Activated CD4-positive, CD25-positive, alpha-beta regulatory T cell (primary cell): ENCODE measurements around the gene TBC1D20.

ENCODE experiments used
- DNase-seq, 4 experiments: peaks; one replicate each; lab custom pipeline; 2025; lab: John Stamatoyannopoulos, UW

Gene TBC1D20

DNA sequence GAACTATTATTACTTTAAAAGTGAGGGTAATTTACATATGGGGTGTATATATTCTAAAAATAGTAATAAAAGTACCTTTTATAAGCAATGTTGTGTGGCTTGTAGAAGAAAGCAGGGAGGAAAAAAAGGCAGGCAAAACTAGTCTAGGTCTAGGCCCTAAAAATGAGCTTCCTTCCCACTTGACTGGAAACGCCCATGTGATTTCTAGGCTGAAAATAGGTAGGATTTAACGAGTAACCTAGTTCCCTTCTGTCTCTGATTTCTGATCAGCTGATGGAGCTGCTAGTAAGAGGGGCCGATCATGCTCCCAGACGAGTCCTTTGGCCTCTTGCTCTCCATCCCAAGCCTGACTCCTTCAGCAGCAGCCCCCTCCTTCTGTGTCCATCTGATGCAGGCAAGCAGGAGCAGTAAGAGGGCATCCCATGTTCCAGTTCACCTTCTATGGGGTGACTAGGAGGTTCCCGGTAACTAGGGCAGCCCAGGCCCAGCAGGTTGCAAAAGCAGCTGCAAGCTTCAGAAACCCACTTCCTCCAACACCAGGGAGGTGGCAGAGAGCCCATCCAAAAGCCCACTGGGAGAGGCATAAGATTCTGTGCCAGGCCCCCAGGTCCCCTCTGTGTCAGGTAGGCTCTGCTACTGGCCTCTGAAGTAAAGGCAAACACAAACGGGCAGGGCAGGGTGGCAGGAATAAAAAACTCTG is 24.4 kb downstream of the TBC1D20 start:
- no peak for DNase-seq

DNA sequence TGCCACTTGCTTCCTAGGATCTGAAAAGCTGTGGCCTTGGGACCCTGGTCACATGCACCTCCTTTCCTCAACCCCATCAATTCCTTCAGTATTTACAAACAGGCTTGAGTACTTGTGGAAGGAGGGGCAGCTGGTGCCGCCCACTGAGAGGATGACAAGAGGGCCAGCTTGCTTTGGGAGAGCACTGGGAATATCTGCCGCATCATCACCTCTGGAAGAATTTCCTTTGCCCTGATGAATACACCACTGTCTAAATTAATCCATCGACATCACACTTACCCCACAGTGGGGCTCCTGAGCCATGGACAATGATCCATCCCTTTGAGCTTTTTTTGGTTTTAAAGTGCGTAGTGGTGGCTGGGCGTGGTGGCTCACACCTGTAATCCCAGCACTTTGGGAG is 25.9 kb downstream of the TBC1D20 start:
- no peak for DNase-seq

DNA sequence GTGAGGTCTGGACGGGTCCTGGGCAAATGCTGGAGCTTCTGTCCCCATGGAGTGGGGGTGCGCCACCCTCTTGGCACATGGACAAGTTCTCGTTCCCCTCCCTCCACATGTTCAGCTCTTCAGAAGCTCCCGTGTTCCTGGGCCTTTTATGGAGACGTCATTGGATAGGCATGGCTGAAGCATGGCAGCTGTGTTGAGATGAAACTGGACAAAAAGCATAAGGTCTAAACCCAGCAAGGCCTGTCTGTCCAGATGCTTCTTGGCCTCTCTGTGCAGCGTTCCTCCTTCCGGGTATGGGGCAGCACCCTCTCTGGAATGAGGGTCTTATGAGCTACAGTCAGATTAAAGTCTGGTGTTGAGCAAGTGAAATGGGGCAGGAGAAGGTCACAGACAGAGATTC is 26.8 kb downstream of the TBC1D20 start:
- no peak for DNase-seq

DNA sequence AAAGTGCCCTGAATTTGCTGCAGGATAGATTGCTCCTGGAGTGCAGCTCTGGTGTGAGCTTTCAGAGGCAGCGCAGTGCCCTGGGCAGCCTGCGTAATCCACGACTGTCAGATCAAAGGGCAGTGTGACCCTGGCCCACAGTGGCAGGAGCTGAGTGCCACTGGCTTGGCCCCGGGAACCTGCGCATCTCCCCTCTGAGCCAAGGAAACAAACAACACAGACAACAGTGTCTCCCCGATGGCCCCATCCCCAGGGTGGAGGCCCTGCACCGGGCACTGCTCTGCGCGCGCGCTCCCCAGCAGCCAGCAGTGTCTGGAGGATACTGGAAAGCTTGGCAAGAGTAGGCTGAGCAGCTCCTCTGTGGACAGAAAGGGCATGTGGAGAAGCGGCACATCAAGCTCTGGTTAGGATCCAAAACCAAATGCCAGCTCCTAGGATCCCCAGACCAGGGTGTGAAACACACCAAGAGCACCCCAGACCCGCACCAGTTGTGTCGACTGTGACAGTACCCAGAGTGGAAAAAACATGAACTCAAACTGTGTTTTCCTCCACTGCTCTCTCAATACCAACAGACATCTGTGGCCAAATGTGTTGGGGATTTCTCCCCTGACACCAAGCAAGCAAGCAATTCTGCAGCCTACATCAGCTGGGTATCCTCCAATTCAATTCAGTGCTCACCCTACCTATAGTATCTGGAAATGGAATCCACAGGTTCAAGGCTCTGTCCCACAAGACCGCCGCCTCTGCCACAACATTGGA is 27.5 kb downstream of the TBC1D20 start:
- DNase-seq, result no peak

DNA sequence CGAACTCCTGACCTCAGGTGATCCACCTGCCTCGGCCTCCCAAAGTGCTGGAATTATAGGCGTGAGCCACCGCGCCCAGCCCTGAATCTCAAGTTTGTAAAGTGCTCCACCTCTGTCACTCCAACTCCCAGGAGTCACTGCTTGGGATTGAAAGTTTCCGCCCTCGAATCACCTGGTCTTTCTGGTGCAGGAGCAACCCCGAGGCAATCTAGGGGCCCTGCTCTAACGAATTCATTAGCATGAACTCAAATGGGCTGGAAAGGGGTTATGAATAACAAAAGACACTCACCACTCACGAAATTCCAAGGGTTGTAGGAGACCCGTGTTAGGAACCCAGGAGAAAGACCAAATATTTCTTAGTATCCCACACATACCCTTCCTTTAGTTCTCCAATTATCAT is 28.1 kb downstream of the TBC1D20 start:
- DNase-seq, result no peak

DNA sequence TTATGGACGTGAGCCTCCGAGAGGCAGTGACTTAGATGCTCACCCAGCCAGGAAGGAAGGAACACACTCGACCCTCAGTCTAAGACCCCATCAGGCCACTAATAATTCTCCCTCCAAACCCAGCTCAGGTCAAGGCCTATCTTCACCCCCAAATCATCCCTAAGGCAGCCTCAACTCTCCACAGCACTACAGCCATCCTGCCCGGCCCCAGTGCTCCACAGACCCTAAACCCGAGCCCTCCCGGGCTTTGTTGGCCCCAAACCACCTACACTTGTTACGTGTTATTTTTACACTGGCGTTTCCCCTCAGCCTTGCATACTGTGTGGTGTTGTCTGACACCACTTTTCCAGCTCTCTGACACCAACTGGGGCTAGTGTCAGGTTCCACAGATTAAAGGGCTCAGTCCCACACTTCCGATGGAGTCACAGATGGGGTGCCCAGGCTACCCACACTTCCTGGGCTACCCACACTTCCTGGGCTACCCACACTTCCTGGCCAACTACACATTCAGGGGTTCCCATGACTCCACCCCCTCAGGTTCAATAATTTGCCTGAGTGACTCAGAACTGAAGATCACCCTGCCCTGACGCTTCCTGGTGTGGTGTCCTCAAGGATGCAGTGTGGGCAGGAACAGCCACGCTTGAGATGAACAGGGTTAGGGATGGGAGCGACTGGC is 28.9 kb downstream of the TBC1D20 start:
- DNase-seq, result no peak

DNA sequence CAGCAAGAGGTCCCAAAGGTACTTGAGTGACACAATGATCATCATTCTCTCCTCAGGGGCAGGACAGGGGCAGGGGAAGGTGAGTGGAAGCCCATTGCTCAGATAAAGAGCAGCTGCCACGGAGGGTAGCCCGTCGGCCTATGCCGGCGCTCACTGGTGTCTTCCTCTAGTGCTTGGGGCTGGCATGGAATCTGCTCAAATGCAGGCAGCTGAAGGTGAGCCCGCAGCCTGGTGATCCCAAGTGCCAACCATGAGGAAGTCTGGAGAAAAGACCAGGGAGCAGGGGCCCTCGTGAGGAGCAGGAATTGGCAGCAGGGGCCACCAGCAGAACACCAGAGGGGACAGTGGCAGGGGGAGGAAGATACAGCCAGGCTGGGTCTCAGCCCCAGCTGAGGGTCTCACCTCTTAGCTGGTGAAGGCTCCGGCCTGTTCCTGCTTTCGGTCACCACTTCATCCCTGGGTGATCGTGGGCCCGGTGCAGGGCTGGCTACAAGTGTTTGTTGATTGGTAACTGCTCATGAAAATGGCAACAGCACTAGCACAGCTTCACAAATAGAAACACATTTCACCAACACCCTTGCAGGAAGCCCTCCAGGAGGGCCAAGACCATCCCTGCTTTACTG is 29.5 kb downstream of the TBC1D20 start:
- no peak for DNase-seq

DNA sequence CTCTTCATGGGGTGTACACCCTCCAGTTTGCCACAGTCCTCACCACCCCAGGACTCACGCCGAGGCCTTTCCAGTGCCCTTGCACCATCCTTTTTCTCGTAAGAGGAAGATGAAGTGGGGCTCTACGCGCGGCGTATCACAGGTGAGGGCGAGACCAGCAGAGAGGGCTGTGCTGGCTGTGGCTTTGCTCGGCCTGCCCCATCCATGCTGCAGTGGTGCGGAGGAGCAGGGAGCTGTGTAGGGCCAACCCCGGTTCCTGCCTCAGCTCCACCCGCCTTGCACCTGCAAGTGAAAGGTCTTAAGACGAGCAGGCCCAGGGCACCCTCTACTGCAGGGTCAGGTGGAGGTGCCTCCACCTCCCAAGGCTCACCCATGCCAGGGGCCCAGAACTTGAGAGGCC is 30.1 kb downstream of the TBC1D20 start:
- DNase-seq, result no peak

DNA sequence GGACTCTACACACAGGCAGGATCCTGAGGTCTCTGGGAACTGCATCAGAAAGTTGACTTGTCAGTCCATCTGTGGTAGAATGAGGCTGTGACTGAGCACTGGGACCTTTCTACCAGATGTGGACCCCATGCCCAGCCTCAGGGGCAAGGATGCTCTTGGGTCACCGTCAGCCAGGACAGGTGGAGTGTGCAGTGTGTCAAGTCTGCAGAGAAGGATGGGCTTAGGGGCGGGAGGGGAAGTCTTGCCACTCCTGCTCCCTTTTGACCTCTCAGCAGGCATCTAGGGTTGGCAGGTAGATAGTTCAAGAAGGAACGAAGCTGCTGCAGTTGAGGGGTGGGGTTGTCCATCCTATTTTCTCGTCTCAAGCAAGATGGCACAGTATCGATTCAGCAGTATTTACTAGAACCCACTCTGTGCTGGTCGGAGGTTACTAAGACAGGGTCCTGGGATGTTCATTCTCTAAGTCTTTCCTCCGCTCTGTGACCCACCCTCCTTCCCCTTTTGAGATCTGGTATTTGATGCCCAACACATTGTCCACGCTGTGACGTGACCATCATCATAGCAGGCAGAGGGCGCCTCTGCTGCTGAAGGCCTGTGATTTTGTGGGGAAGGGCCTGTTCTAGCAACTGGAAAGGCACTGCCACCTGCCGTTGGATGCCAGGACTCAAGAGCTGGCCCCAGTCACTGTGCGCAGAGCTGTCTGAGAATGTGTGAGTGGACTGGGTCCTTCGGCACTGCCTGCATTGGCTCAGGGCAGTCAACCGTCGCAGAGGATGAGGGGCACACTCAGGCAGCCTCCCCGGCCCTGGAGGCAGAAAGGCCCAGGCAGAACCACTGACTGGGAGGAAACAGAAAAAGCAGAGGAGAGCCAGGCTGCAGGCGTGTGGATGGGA is 31.1 kb downstream of the TBC1D20 start:
- DNase-seq, result no peak

DNA sequence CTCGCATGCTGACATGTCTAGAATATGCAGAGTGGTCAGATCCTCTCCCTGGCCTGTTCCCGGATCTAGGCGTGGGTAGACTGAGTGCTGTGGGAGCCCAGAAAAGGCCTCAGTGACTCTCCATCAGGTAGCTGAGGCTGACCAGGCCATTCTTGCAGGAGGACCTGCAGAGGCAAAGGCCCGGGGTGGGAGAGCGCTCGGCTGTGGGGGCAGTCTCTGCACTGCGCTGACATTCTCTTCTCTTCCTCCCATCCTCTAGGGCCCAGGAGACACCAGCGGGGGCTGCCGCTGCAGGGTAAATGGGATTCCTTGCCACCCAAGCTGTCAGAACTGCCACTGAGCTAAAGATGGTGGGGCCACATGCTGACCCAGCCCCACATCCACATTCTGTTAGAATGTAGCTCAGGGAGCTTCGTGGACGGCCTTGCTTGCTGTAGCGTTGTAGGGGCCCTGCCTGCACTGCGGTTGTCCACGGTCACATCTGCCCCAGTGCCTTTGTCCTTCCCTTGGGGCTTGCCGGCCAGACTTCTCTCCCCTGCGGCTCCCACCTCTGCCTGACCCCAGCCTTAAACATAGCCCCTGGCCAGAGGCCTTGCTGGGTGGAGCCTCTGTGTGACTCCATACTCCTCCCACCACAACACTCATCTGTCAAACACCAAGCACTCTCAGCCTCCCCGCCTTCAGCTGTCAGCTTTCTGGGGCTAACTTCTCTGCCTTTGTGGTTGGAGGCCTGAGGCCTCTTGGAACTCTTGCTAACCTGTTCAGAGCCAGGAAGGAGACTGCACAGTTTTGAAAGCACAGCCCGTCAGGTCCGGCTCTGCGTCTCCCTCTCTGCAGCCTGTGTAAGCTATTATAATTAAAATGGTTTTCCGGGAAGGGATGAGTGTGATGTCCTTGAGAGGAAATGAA is 32.0 kb downstream of the TBC1D20 start:
- DNase-seq, result no peak

DNA sequence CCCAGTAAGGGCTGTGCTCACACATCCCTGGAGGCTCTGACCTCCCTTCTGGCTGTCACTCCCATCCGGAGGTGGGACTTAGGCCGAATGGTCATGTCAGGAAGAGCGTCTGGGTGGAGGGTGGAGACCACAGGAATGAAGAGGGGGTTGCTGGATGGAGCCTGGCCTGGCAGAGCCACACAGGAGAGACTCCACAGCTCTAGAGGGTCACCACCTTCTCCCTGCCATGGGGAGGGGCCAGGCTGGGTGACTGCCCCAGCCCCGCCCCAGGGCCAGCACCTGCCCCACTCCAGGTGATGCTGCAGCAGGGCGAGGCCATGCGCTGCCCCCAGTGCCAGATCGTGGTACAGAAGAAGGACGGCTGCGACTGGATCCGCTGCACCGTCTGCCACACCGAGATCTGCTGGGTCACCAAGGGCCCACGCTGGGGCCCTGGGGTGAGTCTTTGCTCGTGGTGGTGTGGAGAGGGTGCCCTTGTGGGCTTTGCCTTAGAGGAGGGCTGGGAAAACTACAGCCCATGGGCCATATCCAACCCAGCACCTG is 33.6 kb downstream of the TBC1D20 start:
- DNase-seq, result no peak

DNA sequence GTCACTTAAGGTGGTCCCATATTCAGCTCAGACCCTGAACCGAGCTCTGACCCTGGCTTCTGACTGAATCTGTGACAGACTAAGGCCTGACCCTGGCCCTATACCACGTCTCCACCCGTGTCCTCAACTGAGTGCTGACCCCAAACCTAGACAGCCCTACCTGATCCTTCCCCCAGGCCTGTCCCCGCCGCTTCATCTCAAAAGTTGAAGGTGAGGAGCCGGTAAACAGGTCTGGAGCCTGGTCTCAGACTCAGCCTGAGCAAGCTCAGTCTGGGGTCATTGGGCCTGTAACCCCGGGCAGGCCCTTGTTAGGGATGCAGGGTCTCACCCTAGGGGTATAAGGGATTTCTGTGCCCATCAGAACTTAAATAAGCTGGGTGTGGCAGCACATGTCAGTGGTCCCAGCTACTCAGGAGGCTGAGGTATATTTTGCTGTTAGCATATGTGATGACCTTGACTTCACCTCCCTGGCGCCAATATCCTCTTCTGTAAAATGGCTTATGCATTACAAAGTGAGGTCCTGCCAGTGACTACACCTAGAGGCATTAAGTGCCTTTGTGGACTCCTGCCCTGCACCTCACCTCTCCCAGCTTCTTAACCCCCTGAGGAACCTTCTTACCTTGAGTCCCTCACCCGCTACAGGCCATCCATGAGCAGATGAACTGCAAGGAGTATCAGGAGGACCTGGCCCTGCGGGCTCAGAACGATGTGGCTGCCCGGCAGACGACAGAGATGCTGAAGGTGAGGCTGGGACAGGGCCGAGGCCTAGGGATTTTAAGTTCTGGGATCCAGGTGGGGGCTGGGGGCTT is 34.3 kb downstream of the TBC1D20 start:
- DNase-seq, result no peak

DNA sequence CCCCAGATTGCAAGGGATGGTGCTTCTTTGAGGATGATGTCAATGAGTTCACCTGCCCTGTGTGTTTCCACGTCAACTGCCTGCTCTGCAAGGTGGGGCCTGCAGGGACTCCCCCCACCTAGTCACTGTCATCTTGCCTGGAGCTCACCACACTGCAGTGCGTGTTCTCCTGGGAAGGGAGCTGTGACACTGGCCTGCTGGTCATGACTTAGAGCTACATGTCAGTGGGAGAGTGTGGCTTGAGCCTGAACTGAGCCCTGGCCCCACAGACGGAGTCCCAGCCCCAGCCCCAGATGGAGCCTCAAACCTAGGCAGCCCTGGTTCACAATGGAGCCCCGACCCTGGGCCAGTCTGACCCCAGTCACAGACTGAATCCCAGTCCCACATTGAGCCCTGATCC is 34.9 kb downstream of the TBC1D20 start:
- DNase-seq, result no peak

DNA sequence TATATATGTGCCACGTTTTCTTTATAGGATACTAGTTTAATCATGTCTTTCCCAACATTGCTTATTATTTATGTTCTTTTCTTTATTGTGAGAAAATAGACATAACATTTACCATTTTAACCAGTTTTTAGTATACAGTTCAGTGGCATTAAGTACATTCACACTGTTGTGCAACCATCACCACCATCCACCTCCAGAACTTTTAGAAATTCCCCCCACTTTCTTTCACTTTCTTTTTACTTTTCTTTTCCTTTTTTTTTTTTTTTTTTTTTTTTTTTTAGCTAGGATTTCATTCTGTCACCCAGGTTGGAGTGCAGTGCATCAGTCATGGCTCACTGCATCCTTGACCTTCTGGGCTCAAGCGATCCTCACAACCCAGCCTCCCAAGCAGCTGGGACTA is 35.8 kb downstream of the TBC1D20 start:
- no peak for DNase-seq

DNA sequence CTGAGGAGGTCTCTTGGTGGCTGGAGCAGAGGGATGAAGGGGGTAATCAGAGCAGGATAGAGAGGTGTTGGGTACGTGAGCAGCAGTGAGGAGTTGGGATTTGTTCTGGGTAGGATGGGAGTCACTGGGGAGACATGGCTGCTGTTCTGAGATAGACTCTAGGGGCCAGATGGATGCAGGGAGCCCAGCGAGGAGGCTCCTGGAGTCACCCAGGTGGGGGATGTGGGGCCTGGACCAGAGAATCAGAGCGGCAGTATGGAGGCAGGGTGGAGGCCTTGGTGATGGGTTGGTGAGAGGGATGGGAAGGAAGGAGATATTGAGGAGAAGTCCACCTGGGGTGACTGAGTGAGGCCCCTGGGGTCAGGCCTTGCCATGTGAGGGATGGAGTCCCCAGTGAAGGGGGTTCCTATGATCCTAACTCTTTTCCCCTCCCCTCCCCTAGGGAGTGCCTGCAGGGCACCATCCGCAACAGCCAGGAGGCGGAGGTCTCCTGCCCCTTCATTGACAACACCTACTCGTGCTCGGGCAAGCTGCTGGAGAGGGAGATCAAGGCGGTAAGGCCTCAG is 40.6 kb downstream of the TBC1D20 start:
- no peak for DNase-seq

DNA sequence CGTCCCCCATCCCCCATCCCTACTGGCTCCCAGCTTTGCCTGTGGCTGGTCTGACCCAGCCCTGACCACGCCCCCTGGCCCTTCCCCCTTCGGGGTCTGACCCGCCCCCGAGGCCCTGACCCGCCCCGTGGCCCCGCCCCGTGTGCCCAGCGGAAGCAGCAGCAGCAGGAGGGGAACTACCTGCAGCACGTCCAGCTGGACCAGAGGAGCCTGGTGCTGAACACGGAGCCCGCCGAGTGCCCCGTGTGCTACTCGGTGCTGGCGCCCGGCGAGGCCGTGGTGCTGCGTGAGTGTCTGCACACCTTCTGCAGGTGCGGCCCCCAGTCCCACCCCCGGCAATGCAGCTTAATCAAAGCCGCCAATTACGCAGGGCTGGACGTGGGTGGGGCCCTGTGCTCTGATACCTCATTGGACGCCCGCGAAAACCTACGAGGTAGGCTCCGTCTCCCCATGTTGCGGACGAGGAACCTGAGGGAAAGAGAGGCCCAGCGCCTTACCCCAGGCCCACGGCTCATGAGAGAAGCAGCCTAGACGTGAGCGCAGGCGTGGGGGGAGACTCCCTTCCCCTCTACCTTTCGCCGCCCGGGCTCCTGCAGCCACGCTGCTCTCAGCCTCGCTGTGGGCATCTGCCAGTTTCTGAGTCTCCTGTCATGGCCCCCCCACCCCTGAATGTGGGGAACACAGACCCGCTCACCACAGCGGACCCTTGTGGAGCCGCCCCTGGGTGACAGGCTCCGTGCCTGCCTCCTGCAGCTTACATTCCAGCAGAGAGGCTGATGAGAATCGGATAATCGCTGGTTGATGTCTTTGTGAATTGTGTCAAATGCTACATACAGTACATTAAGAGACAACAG is 41.4 kb downstream of the TBC1D20 start:
- DNase-seq, result no peak

DNA sequence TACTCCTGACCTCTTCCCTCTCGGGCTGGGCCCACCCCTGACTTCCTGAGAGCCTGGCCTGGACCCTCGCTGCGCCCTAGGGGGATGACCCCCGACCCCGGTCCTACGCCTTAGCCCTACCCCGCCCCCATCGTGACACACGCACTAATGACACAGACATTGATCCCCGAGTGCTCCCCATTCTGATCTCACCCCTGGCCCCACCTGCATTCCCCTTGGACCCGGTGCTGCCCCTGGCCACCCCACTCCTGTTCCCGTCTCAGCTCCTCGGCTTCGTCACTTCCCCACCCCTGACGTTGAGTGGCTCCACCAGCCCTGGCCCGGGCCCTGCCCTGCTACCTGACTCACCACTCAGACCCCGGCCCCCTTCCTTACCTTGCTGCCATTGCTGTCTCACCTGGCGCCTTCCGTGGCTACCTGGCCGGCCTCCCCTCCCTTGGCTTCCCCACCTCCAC is 42.1 kb downstream of the TBC1D20 start:
- no peak for DNase-seq

DNA sequence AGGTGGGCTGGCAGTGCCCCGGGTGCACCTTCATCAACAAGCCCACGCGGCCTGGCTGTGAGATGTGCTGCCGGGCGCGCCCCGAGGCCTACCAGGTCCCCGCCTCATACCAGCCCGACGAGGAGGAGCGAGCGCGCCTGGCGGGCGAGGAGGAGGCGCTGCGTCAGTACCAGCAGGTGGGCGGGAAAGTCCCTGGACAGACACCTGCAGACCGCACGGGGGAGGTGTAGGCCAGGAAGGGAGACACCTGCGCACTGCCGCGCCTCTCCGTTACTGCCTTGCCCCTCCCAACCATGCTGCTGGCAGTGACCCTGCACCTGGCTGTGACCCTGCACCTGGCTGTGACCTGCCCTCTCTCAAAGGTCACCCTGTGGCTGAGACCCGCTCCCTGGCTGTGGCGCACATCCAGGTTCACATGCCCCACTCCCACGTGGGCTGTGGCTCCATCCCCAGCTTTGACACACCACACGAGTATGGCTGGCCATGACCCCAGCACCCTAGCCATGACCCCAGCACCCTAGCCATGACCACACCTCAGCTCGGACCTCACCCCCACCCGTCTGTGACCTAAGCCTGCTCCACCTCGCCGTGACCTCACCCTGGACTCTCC is 42.7 kb downstream of the TBC1D20 start:
- DNase-seq, result no peak
